IPS DF 4.7 (cell line): ENCODE results near the gene PDS5B.
"Not testable (repeated sequence)": the region's sequence is repeated elsewhere in the genome, so short reads cannot be mapped to it uniquely, and the experiment has no call there.

Experiments used
- DNase-seq: peaks from one replicate; pipeline ENCODE4 v3.0.0-alpha.2; 2013; ENCODE audit warnings: low spot score; ENCODE audit errors: extremely low read depth

PDS5B gene

GRCh38 chr13:32657309-32657708, 71.1 kb downstream of the PDS5B start:
- no peak for DNase-seq

DNA sequence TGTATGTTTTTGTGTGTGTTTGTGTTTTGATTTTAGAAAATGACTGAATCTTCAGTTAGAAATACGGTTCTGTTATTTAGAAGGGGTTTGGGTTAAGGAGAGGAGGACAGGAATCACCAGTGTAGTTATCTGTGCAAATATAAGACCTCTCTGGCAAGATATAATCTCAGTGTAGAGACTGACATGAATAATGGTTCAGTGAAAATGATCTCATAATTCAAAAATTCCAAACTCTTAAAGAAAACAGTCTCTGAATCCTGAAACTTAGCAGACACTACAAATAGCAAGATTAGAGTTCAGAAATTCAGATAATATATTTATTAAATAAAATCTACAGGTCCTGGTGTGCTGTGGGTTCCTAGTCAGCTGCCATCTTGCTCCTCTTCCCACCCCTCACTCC, 73.5 kb downstream of the PDS5B start:
- DNase-seq, result no peak

GRCh38 chr13:32660227-32660626, 74.0 kb downstream of the PDS5B start:
- no peak for DNase-seq

- no peak for DNase-seq
Observed at GRCh38 chr13:32661685-32662084, 75.4 kb downstream of the PDS5B start.

- DNase-seq, result no peak
Observed at GRCh38 chr13:32663660-32664059, 77.4 kb downstream of the PDS5B start.

DNA sequence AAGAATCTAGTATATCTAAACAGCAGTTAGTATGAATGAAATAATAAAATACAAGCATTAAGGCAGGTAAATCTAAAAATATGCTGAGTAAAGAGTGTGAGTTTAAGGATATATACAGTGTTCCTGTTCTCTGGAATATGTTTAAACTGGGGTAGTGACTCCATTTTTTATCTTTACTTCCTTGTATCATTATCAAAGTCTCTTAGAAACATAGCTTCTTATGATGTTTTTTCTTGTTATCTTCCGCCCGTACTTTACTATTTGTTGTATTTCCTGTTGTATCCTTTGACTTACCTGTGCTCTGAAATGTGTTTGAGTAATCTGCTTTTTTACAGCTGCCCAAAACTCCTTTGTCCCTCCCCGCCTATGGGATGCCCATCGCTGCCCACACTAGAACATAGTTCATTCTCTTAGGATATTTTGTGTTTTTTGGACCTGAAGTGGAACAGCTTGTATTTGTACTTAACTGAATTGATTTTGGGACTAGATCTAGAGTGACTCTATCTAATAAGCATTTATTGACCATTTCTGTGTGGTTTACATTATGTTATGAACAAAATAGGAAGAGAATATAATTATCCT, 80.8 kb downstream of the PDS5B start:
- no peak for DNase-seq

- peak; percentile 7 for DNase-seq
Observed at GRCh38 chr13:32669030-32669646, 82.9 kb downstream of the PDS5B start.

- DNase-seq, result no peak
Observed at GRCh38 chr13:32674503-32674902, 88.3 kb downstream of the PDS5B start.

DNA sequence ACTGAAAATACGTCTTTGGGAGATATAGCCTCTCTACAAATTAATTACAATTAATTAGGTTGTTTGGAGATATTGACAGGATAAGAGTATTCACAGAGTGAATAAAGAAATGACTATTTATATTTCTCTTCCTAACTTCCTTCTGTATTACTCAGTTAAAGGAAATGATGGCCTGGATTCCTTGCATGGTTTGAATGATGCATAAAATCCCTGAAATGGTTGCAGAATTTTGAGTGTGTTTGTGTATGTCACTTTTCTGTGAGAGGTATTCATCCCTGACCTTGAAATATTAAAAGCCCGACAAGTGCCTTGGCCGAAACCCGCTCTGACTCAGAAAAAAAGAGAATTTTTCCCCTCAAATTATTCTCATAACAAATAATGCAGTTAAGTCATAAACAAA, 90.0 kb downstream of the PDS5B start:
- DNase-seq, result no peak

DNA sequence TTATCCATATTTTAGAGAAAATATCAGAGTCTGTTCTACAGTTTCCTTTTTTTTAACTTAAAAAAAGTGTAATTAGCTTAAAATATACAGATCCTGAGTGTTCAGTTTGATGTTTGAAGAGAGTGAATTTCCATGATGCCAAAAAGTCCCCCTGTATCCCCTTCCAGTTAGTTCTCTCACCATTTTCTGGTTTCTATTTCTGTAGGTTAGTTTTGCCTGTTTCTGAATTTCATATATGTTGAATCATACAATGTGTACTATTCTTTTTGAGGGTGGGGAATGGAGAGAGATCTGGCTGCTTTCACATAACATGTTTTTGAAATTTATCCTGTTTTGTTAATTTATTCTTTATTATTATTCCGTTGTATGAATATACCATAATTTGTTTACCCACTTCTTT, 95.9 kb downstream of the PDS5B start:
- DNase-seq, result no peak

DNA sequence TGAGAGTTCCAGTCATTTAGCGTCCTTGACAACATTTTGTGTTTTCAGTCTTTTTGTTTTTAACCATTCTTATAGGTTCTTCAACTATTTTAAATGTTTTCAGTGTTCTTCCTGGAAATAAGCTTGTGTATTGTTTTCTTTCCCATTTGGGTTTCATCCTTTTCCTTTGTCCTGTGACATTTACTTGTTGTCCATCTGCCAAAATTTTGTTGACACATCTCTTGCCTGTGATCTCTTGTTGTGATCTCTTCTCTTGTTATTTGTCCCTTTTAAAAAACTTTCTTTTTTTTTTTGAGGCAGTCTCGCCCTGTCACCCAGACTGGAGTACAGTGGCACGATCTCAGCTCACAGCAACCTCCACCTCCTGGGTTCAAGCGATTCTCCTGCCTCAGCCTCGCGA, 96.5 kb downstream of the PDS5B start:
- DNase-seq, result no peak

GRCh38 chr13:32687275-32687674, 101.0 kb downstream of the PDS5B start:
- no peak for DNase-seq

DNA sequence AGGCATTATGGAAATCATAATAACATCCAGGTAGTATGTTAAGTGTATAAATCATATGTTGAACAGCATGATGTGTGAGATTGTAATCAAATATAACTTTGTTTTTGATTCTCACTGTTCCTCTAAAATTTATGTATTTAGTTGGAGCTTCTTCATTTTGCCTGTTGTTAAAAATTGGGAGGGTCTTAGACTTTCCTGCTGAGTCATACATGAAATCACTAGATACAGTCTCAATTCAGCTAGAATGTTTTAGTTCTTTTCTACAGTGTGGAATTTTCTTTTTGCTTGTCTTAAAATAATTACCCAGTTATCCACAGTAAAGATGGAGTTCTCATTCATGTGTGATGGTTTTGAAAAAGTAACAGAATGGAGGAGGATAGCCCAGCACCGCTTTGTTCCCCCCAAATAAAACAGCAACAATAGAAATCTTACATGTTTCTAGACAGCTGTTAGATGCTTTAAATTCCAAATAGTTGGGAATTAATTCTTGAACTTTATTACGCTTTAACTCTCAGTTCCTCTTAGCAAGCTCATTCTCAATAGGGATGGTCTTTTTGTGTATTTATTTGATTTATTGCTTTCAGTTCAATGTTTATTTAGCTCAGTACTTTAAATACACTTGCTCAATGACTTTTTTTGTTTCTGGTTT, 109.5 kb downstream of the PDS5B start:
- no peak for DNase-seq

- DNase-seq, result no peak
Observed at GRCh38 chr13:32707471-32707870, 121.2 kb downstream of the PDS5B start.

GRCh38 chr13:32713397-32713796, 127.1 kb downstream of the PDS5B start:
- no peak for DNase-seq

DNA sequence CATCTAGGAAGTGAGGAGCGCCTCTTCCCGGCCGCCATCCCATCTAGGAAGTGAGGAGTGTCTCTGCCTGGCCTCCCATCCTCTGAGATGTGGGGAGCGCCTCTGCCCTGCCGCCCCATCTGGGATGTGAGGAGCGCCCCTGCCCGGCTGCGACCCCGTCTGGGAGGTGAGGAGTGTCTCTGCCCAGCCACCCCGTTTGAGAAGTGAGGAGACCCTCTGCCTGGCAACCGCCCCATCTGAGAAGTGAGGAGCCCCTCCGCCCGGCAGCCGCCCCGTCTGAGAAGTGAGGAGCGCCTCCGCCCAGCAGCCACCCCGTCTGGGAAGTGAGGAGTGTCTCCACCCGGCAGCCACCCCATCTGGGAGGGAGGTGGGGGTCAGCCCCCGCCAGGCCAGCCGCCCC, 129.9 kb downstream of the PDS5B start:
- not testable (repeated sequence) for DNase-seq

DNA sequence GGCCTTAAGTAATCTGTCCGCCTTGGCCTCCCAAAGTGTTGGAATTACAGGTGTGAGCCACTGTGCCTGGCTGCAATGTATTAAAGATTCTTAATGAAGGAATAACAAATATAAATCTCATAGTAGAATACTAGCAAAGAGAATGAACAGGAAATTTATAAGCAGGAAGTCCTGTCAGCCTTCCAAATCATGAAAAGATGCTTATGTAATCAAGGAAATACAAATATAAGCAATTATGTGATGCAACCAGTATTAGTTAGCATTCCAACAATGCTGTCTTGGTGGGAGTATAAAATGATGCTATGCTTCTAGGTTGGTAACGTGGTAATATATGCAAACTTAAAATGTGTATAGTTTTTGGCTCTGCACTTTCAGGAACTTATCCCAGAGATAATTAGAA, 133.8 kb downstream of the PDS5B start:
- DNase-seq, result no peak

- not testable (repeated sequence) for DNase-seq
Observed at GRCh38 chr13:32721131-32722034, 135.1 kb downstream of the PDS5B start.

DNA sequence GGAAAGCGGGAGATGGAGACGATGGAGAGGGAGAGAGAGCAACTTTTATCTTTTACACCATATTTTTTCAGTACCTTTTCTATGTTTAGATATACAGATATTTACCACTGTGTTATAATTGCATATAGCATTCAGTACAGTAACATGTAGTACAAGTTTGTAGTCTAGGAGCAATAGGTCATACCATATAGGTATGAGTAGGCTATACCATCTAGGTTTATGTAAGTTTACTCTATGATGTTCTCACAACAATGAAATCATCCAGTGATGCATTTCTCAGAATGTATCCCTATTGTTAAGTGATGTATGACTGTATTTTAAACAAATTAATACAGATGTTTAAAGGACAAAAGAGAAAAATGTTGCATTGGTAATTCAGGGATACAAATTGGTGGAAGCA, 136.1 kb downstream of the PDS5B start:
- DNase-seq, result no peak

GRCh38 chr13:32723987-32724386, 137.7 kb downstream of the PDS5B start:
- no peak for DNase-seq

DNA sequence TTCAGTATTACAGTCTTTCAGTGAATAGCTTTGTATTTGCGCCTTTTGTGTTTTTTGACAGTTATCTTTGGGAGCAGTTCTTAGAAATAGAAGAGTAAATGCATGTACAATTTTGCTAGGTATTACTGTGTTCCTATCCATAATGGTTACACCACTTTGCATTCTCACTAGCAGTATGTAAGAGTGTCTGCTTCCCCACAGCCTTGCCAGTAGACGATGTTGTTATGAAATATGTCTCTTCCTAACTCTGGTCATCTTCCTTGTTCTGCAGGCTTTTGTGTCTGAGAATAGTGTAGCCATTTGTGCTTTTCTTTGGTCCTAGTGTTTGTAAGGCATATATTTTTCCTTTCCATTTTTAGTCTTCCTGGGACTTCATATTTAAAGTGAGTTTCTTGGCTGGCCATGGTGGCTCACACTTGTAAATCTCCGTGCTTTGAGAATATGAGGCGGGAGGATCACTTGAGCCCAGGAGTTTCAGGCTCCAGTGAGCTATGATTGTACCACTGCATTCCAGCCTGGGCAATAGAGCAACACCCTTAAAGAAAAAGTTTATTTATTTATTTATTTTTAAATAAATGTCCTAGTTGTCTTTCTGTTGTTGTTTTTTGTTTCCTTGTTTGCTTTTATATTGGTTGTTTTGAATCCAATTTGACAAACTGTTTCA, 140.3 kb downstream of the PDS5B start:
- DNase-seq, result no peak

GRCh38 chr13:32728327-32728726, 142.1 kb downstream of the PDS5B start:
- DNase-seq, result no peak
